IPS DF 19.7 (cell line): ENCODE results near the gene TTC39A.

Experiments
- DNase-seq: peaks from one replicate; pipeline ENCODE4 v3.0.0-alpha.2; 2013; ENCODE audit warnings: low read depth, low spot score

The TTC39A gene

GRCh38 chr1:51297401-51298321 is 32.7 kb downstream of the TTC39A start:
- DNase-seq = no peak

GRCh38 chr1:51296383-51297357 is 33.7 kb downstream of the TTC39A start:
- DNase-seq = peak; percentile 52

- DNase-seq = no peak
Measured at GRCh38 chr1:51295926-51296325, 34.4 kb downstream of the TTC39A start.

GRCh38 chr1:51294566-51295184 is 35.7 kb downstream of the TTC39A start:
- no peak for DNase-seq

GRCh38 chr1:51293898-51294515 is 36.4 kb downstream of the TTC39A start:
- no peak for DNase-seq

GRCh38 chr1:51290489-51290847 is 39.9 kb downstream of the TTC39A start:
- no peak for DNase-seq

- DNase-seq = no peak
Measured at GRCh38 chr1:51289676-51290488, 40.5 kb downstream of the TTC39A start.

GRCh38 chr1:51288578-51288977 is 41.8 kb downstream of the TTC39A start:
- DNase-seq = no peak

- no peak for DNase-seq
Measured at GRCh38 chr1:51287966-51288365, 42.4 kb downstream of the TTC39A start.

- DNase-seq = no peak
Measured at GRCh38 chr1:51285055-51285454, 45.3 kb downstream of the TTC39A start.

- DNase-seq = no peak
Measured at GRCh38 chr1:51284487-51284954, 45.8 kb downstream of the TTC39A start.

- DNase-seq = no peak
Measured at GRCh38 chr1:51283979-51284378, 46.4 kb downstream of the TTC39A start.

GRCh38 chr1:51282605-51283004 is 47.8 kb downstream of the TTC39A start:
- DNase-seq = no peak

- DNase-seq = no peak
Measured at GRCh38 chr1:51281807-51282206, 48.6 kb downstream of the TTC39A start.

- DNase-seq = no peak
Measured at GRCh38 chr1:51280321-51280978, 49.9 kb downstream of the TTC39A start.

- no peak for DNase-seq
Measured at GRCh38 chr1:51276286-51276685, 54.1 kb downstream of the TTC39A start.

- DNase-seq = no peak
Measured at GRCh38 chr1:51274676-51275075, 55.7 kb downstream of the TTC39A start.

- DNase-seq = no peak
Measured at GRCh38 chr1:51272916-51273315, 57.4 kb downstream of the TTC39A start.

- DNase-seq = no peak
Measured at GRCh38 chr1:51270751-51271150, 59.6 kb downstream of the TTC39A start.

GRCh38 chr1:51268634-51269033 is 61.7 kb downstream of the TTC39A start:
- DNase-seq = no peak
